Measurements from ENCODE around the gene S100B. TPM values are rescaled to one million over a fixed set of nuclear protein-coding genes. Genes with fewer than 3 reads are reported as not detected.

Gene S100B
- total RNA-seq, 2 experiments from 2014 or later: not detected

DNA sequence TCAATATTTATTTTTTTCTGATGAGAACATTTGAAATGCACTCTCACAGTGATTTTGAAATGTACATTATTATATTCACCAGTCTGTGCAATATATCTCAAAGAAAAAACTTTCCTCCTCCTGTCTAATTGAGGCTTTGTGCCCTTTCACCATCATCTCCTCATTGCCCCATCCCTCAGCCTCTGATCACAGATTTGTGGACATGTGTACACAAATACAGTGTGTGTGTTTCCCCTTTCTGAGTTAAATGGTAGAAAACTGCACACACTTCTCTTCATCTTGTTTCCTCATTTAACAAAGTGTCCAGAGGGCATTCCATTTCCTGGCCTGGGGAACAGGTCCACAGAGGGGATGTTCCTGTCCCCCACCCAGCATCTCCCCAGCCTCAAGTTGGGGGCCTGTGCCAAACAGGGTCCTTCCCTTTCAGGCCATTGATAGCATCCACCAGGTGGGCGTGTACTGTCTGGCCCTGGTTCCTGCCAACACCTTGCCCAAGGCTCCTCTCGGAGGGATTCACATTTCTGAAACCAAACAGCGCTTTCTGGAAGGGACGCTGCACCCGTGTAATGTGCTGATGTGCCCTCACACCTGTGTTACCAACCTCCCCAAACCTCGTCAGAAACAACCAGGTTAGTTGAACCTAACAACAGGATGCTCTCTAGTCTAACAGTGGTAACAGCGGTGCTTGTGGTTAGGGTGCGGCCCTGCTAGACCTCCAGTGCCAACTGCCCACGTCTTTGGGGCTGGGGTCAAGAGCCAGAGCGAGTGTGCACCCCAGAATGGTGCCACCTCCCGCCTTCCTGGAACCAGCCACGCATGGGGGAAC is 54.6 kb downstream of the S100B start:
- peak; percentile 44 for DNase-seq
- peak overlapping the region; percentile 81 for H3K27ac Mint-ChIP-seq
- intact Hi-C loops (cut with DNase I, micrococcal nuclease): no loop called here
- ATAC-seq: peak; percentile 31
- no peaks in the 10 kb centered on the region for H3K9me3 Mint-ChIP-seq (ENCODE audit: low read depth)
- H3K36me3 Mint-ChIP-seq (ENCODE audit: low read depth): peaks cover 34% of the 10 kb centered on the region
- ChIA-PET POLR2A (no interaction called here), CTCF (interaction anchor here (0.6 to 1.5 kb wide), 3 partner anchors 8 to 28 kb away, joined by 3 to 4 read pairs (median 3); no protein-coding TSS in a partner anchor)
- no peaks in the 10 kb centered on the region for H3K27me3 Mint-ChIP-seq
- H3K4me3 Mint-ChIP-seq: no peak overlapping the region
- peaks cover 55% of the 10 kb centered on the region for H3K4me1 Mint-ChIP-seq

DNA sequence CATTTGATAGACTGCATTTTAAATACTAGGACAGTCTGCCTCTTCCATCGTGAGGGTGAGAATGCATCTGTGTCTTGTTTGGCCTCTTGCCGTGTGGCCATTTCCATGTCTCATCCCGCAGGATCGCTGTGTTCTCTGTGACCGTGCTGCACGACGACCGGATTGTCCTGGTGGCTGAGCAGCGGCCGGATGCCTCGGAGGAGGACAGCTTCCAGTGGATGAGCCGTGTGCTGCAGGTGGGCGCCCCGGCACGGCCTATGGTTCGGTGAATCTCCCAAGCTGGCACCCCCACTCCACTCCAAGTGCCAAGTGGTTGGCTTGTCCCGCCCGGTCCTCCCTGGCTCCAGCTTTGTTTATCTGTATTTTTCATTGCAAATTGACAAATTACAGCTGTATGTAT is 55.2 kb downstream of the S100B start:
- Mint-ChIP-seq H3K27me3 (no peaks in the 10 kb centered on the region), H3K36me3 (ENCODE audit: low read depth) (peaks cover 39% of the 10 kb centered on the region), H3K4me1 (peaks cover 56% of the 10 kb centered on the region), H3K9me3 (ENCODE audit: low read depth) (no peaks in the 10 kb centered on the region), H3K27ac (no peak overlapping the region), H3K4me3 (no peak overlapping the region)
- ChIA-PET CTCF (interaction anchor here (0.6 kb wide), 1 partner anchor 28 kb away, joined by 3 read pairs; no protein-coding TSS in a partner anchor), POLR2A (no interaction called here)
- ATAC-seq: no peak
- no peak for DNase-seq
- intact Hi-C loops (cut with DNase I, micrococcal nuclease): no loop called here

Other genes with a start within 250 kb of the S100B start
- 10 to 100 TPM; 25.2 to 27.7 TPM for gene DIP2A, start 146.2 kb downstream of the S100B start, total RNA-seq
- gene PRMT2, start 30.6 kb upstream of the S100B start, total RNA-seq: 10 to 100 TPM; 60.9 to 74.1 TPM

Measured in activated CD4-positive, alpha-beta T cell treated with anti-CD3 and anti-CD28 coated beads for 36 hours (primary cell).